OCI-LY3 (cell line): Measurements from ENCODE around the gene ZFR2.
"Not testable (repeated sequence)": the region's sequence is repeated elsewhere in the genome, so short reads cannot be mapped to it uniquely, and the experiment has no call there.

Experiments used
- H2AFZ ChIP-seq: fragments of 200-600, 300-600 bp; shearing (Covaris generic); 2 replicates; pipeline ENCODE4 v1.6.0; 2014; ENCODE audit warnings: antibody characterized with exemption, low read depth, low read length
- H3K27ac ChIP-seq: fragments of 200-600, 300-600 bp; sonication (generic); 2 replicates; pipeline ENCODE4 v1.5.1; 2014; ENCODE audit warnings: mild to moderate bottlenecking, low read length, moderate library complexity, mixed read lengths
- H3K27me3 ChIP-seq: fragments of 200-600, 300-600 bp; sonication (generic); 2 replicates; pipeline ENCODE4 v1.6.1; 2014; ENCODE audit warnings: low read depth, low read length, mixed read lengths
- H3K36me3 ChIP-seq: fragments of 200-600, 300-600 bp; sonication (generic); replicated peaks from 2 replicates; pipeline ENCODE3; 2014; ENCODE audit warnings: low read depth, low read length, mixed read lengths
- H3K4me1 ChIP-seq: fragments of 300-600, 200-600 bp; sonication (generic); 2 replicates; pipeline ENCODE4 v1.6.1; 2014; ENCODE audit warnings: low read length, mixed read lengths
- H3K4me2 ChIP-seq: fragments of 200-600, 300-600 bp; sonication (generic); 2 replicates; pipeline ENCODE4 v1.6.1; 2014; ENCODE audit warnings: low read length, mixed read lengths
- H3K4me3 ChIP-seq: fragments of 300-600, 200-600 bp; sonication (generic); 2 replicates; pipeline ENCODE4 v1.5.1; 2014; ENCODE audit warnings: antibody characterized with exemption, mild to moderate bottlenecking, low read length, moderate library complexity
- H3K79me2 ChIP-seq: fragments of 300-600, 200-600 bp; shearing (Covaris generic); 2 replicates; pipeline ENCODE4 v1.6.1; 2014; ENCODE audit warnings: mild to moderate bottlenecking, low read length, mixed read lengths
- H3K9ac ChIP-seq: fragments of 300-600, 200-600 bp; shearing (Covaris generic); 2 replicates; pipeline ENCODE4 v1.6.0; 2014; ENCODE audit warnings: mild to moderate bottlenecking, low read length, moderate library complexity
- H3K9me3 ChIP-seq: fragments of 200-600, 300-600 bp; shearing (Covaris generic); 2 replicates; pipeline ENCODE4 v1.6.1; 2014; ENCODE audit warnings: low read length, mixed read lengths; ENCODE audit not compliant: insufficient read depth
- H4K20me1 ChIP-seq: fragments of 200-600, 300-600 bp; sonication (generic); 2 replicates; pipeline ENCODE4 v1.6.1; 2016; ENCODE audit warnings: low read length, mixed read lengths; ENCODE audit not compliant: insufficient read depth
- CTCF ChIP-seq: fragments of 200-600, 300-600 bp; sonication (generic); IDR thresholded peaks from 2 replicates; pipeline ENCODE4 v1.5.1; 2014; ENCODE audit warnings: antibody characterized with exemption, low read length, low read depth
- EZH2phosphoT487 ChIP-seq: fragments of 200-600 bp; shearing (Covaris generic); IDR thresholded peaks from 2 replicates; pipeline ENCODE4 v1.6.1; 2018; ENCODE audit warnings: antibody characterized with exemption, mixed run types, low read depth

ZFR2 gene

GRCh38 chr19:3818466-3818865 is 50.4 kb downstream of the ZFR2 start:
- Histone ChIP-seq H3K9me3 (no peaks in the 10 kb centered on the region), H3K4me2 (no peak overlapping the region), H4K20me1 (no peaks in the 10 kb centered on the region), H3K4me3 (no peak overlapping the region), H3K79me2 (no peaks in the 10 kb centered on the region), H3K4me1 (no peaks in the 10 kb centered on the region), H3K27me3 (no peaks in the 10 kb centered on the region; the same call in 1 of the 2 replicates), H2AFZ (no peak overlapping the region), H3K27ac (no peak overlapping the region), H3K36me3 (no peaks in the 10 kb centered on the region), H3K9ac (no peak overlapping the region)
- TF ChIP-seq EZH2phosphoT487, result no peak

GRCh38 chr19:3817761-3818160 is 51.1 kb downstream of the ZFR2 start:
- Histone ChIP-seq H3K4me2 (no peak overlapping the region), H3K4me1 (no peaks in the 10 kb centered on the region), H3K9me3 (no peaks in the 10 kb centered on the region), H3K79me2 (no peaks in the 10 kb centered on the region), H3K4me3 (no peak overlapping the region), H3K36me3 (no peaks in the 10 kb centered on the region), H3K9ac (no peak overlapping the region), H2AFZ (no peak overlapping the region), H4K20me1 (no peaks in the 10 kb centered on the region), H3K27ac (no peak overlapping the region), H3K27me3 (no peaks in the 10 kb centered on the region; the same call in 1 of the 2 replicates)
- TF ChIP-seq CTCF (no peak), EZH2phosphoT487 (no peak)

GRCh38 chr19:3816566-3817218 is 52.1 kb downstream of the ZFR2 start:
- no peaks in the 10 kb centered on the region; the same call in 1 of the 2 replicates for H3K27me3 ChIP-seq
- H3K79me2 ChIP-seq, result no peaks in the 10 kb centered on the region
- H3K27ac ChIP-seq, result no peak overlapping the region
- H4K20me1 ChIP-seq, result no peaks in the 10 kb centered on the region
- no peaks in the 10 kb centered on the region for H3K4me1 ChIP-seq
- no peaks in the 10 kb centered on the region for H3K9me3 ChIP-seq
- no peak overlapping the region for H3K4me2 ChIP-seq
- no peak overlapping the region for H2AFZ ChIP-seq
- no peak overlapping the region for H3K9ac ChIP-seq
- TF ChIP-seq CTCF, result no peak
- TF ChIP-seq EZH2phosphoT487, result no peak
- H3K36me3 ChIP-seq, result no peaks in the 10 kb centered on the region
- H3K4me3 ChIP-seq, result no peak overlapping the region

GRCh38 chr19:3816148-3816547 is 52.7 kb downstream of the ZFR2 start:
- H3K4me1 ChIP-seq, H3K9ac ChIP-seq, H3K27me3 ChIP-seq, H2AFZ ChIP-seq, H3K4me3 ChIP-seq, H4K20me1 ChIP-seq, H3K4me2 ChIP-seq, H3K27ac ChIP-seq, H3K79me2 ChIP-seq, H3K36me3 ChIP-seq, H3K9me3 ChIP-seq: not testable (repeated sequence)

GRCh38 chr19:3814648-3815047 is 54.2 kb downstream of the ZFR2 start:
- Histone ChIP-seq H3K9ac (no peak overlapping the region), H3K79me2 (no peaks in the 10 kb centered on the region), H3K4me2 (no peak overlapping the region), H3K9me3 (no peaks in the 10 kb centered on the region), H4K20me1 (no peaks in the 10 kb centered on the region), H3K27ac (no peak overlapping the region), H3K4me1 (peaks cover 17% of the 10 kb centered on the region), H3K27me3 (no peaks in the 10 kb centered on the region; the same call in 1 of the 2 replicates), H3K4me3 (no peak overlapping the region), H3K36me3 (no peaks in the 10 kb centered on the region), H2AFZ (no peak overlapping the region)
- no peak for TF ChIP-seq EZH2phosphoT487
